GM19025 (cell line): Measurements from ENCODE around the gene PTGFRN.

Source experiments
- ATAC-seq: cut with Tn5 transposase; IDR thresholded peaks from one replicate; pipeline ENCODE4 v1.9.1; 2021; ENCODE audit warnings: mild to moderate bottlenecking, low read depth, moderate library complexity; ENCODE audit not compliant: unreplicated experiment

PTGFRN gene

DNA sequence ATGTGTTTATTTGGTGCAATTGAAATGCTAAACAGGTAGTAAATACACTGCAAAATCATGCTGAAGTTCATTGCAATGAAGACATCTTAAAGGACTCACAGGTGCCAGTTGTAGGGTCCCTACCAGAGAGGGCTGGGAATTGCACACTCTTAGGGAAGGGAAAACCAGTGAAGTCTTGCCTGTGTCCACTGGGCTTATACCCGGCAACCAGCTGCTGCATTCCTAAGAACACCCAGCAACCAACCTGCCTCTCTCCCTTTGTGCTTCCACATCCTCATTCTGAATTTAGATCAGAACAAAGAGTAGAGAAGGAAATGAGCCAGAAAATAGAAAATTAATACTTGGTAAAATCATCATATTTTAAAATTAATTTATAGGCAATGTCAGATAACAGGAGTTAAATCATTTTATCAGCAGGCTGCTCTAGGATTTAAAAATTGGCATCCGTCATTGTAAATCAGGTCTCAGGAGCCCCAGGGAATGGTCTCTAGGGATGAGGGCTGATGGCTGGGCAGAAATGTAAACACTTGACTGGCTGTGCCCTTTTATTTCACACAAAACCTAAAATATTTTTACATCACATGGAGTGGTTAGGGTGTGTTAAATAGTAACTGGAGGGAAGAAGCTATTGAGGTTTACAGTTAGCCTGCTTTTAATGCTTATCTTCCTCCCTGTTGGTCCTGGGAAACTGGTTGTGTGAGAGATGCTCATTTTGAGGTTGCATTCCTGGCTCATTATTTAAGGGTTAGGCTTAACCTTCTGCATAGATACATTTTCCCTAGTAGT lies 31.3 kb downstream of the PTGFRN start:
- ATAC-seq = no peak

DNA sequence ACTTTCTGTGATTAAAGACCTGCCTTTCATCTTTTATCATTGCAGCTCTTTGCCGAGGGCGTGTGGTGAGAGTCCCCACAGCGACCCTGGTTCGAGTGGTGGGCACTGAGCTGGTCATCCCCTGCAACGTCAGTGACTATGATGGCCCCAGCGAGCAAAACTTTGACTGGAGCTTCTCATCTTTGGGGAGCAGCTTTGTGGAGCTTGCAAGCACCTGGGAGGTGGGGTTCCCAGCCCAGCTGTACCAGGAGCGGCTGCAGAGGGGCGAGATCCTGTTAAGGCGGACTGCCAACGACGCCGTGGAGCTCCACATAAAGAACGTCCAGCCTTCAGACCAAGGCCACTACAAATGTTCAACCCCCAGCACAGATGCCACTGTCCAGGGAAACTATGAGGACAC lies 32.0 kb downstream of the PTGFRN start:
- ATAC-seq = no peak

DNA sequence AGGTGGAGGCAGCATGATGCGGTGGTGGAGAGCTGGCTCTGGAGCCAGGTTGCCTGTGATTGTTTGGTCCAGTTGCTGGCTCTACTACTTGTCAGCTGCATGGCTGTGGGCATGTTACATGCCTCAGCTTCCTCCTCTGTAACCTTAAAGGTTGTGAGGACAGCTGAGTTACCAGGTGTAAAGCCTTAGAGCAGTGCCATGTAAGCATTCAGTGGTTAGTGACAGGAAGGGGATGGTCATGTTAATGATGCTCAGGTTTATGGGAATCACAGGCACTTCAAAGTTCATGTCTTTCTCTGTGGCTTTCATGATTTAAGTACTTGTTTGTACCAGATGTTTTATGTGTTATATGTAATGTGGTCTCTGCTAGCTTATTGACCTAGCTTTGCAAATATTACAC lies 32.6 kb downstream of the PTGFRN start:
- no peak for ATAC-seq

DNA sequence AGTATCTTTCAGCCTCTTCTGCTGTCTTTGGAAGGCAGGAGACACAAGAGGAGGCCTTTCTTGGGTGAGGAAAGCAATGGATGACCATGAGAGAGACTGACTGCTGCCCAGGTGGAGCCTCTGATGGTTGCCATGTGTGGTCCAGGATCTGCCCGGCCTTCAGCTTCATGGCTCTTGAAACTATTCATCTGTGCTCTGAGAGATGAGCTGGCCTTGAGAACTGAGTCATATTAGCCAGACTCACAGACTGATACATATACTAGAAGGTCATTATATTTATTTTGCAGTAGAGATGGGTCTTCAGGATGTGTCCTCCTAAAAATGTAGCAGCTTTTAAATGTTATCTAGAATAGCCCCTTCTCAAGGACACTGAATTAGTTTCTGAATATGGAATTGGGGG lies 33.7 kb downstream of the PTGFRN start:
- ATAC-seq = no peak

DNA sequence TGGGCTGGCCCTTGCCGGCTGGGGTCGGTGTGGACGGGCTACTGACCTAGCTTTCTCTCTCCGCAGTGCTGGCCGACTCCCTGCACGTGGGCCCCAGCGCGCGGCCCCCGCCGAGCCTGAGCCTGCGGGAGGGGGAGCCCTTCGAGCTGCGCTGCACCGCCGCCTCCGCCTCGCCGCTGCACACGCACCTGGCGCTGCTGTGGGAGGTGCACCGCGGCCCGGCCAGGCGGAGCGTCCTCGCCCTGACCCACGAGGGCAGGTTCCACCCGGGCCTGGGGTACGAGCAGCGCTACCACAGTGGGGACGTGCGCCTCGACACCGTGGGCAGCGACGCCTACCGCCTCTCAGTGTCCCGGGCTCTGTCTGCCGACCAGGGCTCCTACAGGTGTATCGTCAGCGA lies 34.9 kb downstream of the PTGFRN start:
- ATAC-seq = no peak

DNA sequence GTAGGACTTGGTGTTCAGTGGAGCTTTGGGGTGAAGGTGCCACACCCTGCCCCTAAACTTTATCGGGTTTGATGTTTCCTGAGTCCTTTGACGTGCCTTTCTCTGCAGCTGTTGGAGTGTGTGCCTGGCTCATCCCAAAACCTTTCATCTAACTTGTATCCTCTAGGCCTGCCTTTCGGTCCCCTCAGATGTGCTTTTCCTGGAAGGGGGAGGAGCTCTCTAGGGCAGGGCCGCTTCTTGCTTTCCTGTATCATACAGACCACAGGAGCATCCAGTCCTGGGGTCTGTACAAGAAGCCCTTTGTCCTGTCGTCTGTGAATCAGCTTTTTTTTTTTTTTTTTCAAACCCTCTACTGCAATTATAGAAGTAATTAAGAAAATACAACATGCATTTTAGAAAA lies 35.7 kb downstream of the PTGFRN start:
- no peak for ATAC-seq

DNA sequence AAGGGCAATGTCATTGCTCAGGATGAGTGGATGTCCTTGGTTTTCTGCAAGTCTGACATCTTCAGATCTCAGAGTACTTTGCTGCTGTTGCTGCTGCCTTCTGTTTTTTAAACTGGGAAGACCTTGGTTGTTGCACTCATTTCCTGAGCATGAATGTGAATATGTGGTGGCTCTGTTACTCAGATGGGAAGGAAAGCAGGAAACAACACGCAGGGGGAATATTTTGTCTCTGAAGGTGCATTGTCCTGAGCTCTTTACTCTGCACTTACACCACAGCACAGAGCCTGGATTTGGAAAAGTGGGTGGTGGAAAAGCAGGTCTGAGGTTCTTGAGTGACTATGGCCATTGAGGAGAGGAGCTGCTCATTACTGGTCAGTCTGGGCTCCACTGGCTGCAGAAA lies 36.3 kb downstream of the PTGFRN start:
- no peak for ATAC-seq

DNA sequence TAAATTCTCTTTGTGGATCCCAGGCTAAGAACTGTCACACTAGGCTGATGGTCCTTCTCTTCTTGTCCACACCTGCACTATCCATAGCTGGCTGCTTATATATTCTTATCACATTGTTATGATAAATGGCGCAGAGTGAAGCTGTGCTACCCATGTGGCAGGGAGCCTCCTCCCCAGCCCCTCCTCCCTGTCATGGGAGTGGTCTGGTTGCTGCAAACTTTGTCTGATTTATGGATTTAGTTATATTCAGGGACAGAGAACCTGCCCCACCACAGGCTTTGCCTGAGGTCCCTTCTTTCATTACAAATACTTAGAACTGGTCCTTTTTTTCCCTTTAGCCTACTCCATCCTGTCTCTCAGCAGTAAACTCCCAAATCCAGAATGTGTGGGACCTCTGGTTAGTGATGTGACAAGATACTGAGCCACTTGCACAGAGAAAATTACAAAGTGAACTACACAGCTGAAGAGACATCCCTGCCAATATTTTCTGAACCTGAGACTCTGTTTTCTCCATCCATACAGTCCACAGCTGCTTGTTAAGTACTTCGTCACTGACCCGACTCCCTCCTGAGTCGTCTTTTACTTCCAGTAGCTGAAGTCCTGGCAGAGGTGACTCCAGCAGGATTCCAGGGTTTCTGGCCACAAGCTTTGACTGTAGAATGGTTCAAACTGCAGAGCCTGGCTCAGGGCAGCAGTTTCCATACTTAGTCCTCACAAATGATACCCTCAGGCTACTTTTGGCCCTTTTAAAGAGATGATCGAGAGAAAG lies 37.6 kb downstream of the PTGFRN start:
- ATAC-seq = no peak

DNA sequence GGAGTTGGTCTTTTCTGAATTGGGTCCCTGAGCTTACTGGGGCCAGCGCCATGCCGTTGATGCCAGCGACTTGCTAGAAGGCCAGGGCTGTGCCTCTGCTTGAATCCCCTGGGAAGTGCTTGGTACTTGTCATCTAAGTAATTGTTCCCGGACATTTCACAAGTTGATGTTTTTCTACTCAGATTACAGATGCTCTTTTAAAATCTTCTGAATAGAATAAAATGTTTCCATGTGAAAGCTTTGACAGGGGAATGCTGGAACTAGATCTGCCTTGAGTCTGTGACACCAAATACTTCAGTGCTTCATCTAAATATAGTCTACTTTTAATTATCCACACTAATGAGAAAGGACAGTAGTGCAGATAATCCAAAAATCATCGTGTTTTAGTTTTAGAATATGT lies 38.3 kb downstream of the PTGFRN start:
- ATAC-seq = no peak

DNA sequence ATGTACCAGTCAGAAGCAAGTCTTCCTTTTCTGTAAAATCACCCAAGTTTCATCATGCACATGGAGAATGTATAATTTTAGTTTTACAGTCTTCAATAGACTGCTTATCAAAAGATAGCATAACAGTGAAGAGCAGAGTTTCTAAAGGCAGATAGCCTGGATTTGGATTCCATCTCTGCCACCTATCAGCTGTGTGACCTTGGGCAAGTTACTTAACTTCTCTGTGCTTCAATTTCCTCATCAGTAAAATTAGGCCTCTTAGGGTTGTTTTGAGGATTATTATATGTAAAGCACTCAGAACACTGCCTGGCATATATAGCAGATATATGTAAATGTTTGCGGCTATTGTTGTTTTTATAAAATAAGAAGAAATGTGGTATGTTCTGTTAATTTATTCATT lies 38.9 kb downstream of the PTGFRN start:
- no peak for ATAC-seq

DNA sequence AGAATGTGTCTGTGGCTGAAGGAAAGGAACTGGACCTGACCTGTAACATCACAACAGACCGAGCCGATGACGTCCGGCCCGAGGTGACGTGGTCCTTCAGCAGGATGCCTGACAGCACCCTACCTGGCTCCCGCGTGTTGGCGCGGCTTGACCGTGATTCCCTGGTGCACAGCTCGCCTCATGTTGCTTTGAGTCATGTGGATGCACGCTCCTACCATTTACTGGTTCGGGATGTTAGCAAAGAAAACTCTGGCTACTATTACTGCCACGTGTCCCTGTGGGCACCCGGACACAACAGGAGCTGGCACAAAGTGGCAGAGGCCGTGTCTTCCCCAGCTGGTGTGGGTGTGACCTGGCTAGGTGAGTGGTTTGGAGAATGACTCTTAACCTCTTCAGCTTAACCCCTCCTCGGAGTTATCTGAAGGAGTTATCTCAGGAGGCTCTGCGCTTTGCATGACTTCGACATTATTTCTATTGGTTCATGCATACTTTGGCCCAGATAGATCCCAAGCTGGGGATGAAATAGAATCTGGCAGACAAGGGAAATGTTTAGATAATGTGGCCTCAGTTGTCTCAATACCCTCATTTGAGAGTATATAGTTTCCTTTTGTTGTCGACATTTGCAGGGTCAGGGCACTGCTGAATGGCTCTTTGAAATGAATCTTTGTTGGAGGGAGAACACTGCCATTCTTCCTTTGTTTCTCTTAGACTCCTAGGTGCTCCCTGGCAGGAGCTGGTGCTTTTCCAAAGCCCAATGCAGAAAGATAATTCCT lies 39.7 kb downstream of the PTGFRN start:
- no peak for ATAC-seq

DNA sequence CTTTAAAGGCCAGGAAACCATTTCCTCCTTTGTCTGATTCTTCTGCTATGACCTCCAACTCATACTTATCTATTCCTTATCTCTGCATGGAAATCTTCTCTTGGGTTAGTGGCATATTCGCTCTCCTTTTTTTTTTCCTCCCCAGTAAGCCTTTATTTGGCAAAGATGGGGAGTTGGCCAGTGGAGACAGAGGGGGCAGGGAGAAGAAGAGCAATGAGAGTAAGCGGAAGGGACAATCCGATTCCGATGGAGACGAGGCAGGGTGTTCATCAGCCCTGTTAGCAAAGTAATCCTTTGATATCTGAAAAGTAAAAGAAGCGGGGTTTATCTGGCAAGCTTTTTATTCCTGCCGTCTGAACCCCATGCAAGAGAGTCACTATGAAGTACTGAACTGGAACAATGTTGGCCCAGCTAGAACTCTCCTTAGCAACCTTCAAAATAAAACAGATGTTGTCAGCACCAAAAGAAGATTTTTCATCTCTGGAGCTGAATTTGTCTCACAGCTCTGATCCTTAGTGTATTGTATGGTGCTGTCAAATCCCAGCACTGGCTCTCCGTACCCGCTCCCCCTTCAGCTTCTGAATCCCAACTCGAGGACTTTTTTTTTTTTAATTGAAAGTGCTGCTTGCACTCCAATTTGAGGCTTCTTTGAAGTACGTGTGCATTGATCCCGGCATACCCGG lies 40.9 kb downstream of the PTGFRN start:
- ATAC-seq = no peak

DNA sequence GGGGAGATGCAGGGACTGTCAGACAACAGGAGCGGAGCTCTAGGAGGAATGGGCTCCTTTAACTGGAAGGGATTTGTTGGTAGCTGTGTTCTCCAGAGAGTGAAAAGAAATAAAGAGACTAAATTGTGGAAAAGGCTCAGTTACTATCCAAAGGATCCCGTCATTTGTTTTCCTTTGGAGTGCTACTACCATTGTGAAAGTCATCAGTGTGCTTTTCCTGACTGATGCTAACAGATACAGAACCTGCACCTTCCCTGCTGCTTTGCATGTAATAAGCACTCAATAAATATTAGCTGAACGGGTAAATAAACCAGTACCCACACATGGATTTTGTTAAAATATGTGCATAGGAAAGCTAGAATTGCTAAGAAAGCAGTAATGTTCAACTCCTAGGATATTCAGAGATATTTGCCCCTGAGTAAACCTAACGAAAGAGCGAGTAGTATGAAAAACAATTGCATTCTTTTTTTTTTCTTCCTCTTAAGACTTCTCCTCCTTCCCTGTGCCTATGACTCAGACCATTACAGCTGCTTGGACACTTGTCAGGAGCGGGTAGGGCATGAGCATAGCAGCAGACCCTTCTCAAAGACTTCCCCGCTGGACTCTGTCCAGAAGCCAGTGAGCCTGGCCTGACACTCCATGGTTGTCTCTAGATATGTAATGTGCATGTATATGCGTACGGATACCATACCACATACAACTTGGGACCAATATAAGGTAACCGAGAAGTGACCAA lies 41.7 kb downstream of the PTGFRN start:
- ATAC-seq = no peak

DNA sequence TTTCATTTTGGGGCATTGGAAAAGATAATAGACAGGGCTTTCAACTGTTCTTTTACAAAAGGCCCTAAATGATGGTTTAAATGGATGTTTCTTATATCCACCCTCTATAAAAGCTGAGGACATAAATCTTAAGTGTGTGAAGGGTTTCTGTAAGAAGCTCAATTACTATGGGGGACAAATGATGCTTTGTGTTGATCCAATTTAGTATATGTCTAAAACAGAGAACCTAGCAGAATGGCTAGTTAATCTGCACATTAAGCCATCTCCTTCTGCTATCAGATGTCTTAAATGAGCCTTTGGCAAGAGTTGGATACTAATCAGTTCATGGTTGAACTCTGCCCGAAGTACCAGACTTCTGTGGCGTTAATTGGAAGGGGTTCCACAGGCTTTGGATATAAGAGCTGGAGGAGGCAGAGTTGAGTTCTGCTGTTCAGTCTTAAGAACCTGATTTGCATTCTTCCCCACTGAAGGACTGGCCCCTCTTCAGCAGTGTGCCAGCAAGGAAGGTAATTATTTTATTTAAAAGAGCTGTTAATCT lies 43.1 kb downstream of the PTGFRN start:
- ATAC-seq = no peak

DNA sequence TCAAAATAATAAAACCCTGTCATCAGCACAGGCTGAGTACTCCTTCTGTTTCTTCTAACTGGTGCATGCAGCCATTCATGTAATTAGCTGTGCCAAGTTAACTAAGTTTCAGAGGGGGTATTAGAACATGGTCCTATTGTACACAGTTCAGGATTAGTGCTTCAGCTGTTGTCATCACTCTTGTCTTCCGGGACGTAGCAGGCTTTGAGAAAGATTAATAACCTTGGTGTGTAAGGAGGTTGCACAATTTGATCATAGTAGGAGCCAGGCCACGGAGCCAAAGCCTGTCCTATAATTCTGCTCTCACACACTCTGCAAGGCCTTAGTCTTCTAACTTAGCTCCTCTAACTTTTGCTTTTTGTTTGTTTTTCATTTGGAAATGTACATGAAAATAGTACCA lies 44.7 kb downstream of the PTGFRN start:
- ATAC-seq = no peak

DNA sequence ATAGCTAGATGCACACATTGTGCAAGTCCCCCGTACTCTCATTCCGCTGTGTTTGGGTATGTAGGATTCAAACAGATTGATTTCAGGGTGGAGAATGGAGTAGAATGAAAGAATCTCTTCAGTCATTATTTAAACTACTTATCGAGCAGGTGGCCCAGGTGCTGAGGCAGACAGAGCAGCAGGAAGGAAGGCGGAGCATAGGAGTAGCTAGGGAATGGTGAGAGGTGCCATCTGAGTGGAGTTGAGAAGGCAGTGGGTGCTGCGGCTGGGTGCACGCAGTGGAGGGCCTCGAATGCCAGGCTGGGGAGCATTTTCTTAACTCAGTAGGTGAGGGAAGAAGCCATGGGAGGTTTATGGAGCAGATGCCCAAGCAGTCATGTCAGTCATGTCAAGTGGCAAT lies 46.7 kb downstream of the PTGFRN start:
- ATAC-seq = no peak

DNA sequence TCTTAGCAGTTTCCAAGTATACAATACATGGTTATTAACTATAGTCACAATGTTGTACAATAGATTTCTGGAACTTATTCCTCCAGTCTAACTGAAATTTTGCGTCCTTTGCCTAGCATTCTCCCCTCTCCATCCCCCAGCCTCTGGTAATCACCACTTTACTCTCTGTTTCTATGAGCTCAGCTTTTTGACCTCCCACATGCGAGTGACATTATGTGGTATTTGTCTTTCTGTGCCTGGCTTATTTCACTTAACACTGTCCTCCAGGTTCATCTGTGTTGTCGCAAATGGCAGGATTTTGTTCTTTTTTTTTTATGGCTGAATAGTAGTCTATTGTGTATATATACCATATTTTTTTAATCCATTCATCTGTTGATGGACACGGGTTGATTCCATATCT lies 47.9 kb downstream of the PTGFRN start:
- ATAC-seq = no peak

DNA sequence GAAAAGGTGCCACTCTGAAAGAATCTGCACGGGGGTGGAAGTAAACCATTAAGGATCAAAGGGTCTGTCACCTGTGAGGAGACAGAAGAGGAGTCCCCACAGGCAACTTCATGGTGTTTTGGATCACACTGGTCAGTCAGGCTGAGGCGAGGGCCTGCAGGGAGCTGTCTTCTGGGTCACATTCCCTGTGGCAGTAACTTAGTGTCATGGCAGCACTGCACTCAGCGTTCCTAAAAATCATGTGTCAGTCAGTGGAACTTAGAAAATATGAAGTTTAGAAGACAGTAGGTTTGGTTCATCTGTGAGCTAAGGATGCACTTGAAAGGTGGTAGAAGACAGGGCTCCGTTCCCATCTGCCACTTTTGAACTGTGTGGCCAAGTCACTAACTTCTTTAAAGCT lies 48.4 kb downstream of the PTGFRN start:
- ATAC-seq = no peak

DNA sequence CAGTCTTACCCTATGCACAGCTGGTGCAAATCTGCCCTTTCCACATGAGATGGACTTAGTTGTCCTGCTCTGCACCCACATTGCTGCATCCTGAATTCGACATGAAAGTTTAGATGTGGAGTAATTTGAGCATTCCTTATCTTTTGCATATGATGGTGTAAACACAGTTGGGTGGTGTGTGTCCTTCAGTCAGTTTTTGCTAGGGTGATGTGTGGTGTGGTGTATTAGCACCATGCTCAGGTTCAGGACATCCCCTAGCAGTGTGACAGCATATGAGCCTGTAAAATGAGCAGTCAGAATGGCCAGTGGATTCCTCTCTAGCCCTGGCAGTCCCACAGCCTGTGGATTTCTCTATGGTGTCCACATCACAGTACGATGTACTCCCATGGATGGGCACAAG lies 49.3 kb downstream of the PTGFRN start:
- ATAC-seq = no peak

DNA sequence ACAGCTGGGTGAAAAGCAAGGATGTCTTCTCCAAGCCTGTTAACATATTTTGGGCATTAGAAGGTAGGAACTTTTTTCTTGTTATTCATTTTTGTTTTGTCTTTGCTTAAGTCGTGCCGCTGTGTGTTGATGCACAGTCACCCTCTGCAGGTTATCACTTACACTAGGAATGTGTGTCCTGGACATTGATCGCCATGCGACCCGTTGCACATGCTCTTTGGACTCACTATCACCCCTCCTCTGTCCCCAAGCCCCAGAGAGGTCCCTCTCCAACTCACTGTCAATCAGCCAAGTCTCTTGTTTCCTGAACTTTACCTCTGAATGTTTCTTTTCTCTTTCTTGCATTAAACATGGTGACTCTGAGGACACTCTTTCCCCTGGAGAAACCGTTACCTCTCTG lies 51.9 kb downstream of the PTGFRN start:
- ATAC-seq = no peak
